BJ (cell line): ENCODE results near the gene MRPL54. TPM values are rescaled to one million over a fixed set of nuclear protein-coding genes. Genes with fewer than 3 reads are reported as not detected.

Experiments
- CTCF ChIA-PET: fragments of 350-600 bp; formaldehyde crosslinking; extraction: SDS; loops from one replicate; lab custom pipeline; 2021; ENCODE audit warnings: antibody characterized with exemption, inconsistent platforms; lab: Yijun Ruan, JAX
- POLR2A ChIA-PET: fragments of 300-600 bp; sonication (Branson Sonifier 250); formaldehyde crosslinking; extraction: SDS; loops from one replicate; lab custom pipeline; 2021; ENCODE audit warnings: antibody characterized with exemption; lab: Charles Lee
- DNase-seq: peaks from one replicate; pipeline ENCODE4 v3.0.0-alpha.2; 2011; ENCODE audit warnings: low read depth
- H3K27me3 ChIP-seq: 2 replicates; pipeline ENCODE4 v1.6.0; 2011; ENCODE audit warnings: low read length; ENCODE audit not compliant: control insufficient read depth, insufficient read depth
- H3K36me3 ChIP-seq: 2 replicates; pipeline ENCODE4 v1.5.1; 2011; ENCODE audit warnings: low read length; ENCODE audit not compliant: control insufficient read depth, insufficient read depth
- H3K4me3 ChIP-seq: 2 replicates; pipeline ENCODE4 v1.5.1; 2011; ENCODE audit warnings: low read depth, mild to moderate bottlenecking, control low read depth, low read length
- polyA plus RNA-seq: library from polyadenylated mRNA; depleted of rRNA; stranded (reverse); fragments of >200 nt; gene quantifications from 2 replicates; pipeline ENCODE4 v1.2.3, GENCODE V29; 2011
- TF ChIP-seq, protein P1 (sequence below): IDR thresholded peaks from 2 replicates; pipeline ENCODE4 v1.5.1; 2011; ENCODE audit warnings: low read depth, mild to moderate bottlenecking, control low read depth, inconsistent platforms, low read length, moderate library complexity; ENCODE audit not compliant: insufficient read depth

MRPL54 gene
- polyA plus RNA-seq, 1 experiment = 77.7 TPM

- no peak for DNase-seq
- Histone ChIP-seq H3K36me3 (no peaks in the 10 kb centered on the region), H3K4me3 (no peak overlapping the region), H3K27me3 (peaks cover 19% of the 10 kb centered on the region)
- ChIA-PET POLR2A (no interaction called here), CTCF (no interaction called here)
- TF ChIP-seq, protein P1, sequence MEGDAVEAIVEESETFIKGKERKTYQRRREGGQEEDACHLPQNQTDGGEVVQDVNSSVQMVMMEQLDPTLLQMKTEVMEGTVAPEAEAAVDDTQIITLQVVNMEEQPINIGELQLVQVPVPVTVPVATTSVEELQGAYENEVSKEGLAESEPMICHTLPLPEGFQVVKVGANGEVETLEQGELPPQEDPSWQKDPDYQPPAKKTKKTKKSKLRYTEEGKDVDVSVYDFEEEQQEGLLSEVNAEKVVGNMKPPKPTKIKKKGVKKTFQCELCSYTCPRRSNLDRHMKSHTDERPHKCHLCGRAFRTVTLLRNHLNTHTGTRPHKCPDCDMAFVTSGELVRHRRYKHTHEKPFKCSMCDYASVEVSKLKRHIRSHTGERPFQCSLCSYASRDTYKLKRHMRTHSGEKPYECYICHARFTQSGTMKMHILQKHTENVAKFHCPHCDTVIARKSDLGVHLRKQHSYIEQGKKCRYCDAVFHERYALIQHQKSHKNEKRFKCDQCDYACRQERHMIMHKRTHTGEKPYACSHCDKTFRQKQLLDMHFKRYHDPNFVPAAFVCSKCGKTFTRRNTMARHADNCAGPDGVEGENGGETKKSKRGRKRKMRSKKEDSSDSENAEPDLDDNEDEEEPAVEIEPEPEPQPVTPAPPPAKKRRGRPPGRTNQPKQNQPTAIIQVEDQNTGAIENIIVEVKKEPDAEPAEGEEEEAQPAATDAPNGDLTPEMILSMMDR = no peak
These were observed 37.4 kb upstream of the MRPL54 start for GRCh38 chr19:3725121-3725520.

- no peaks in the 10 kb centered on the region for H3K36me3 ChIP-seq
- DNase-seq = no peak
- H3K4me3 ChIP-seq = no peak overlapping the region
- POLR2A ChIA-PET = interaction anchor here (0.6 kb wide), 1 partner anchor 9 kb away, joined by 9 read pairs; no protein-coding TSS in a partner anchor
- TF ChIP-seq, protein P1 = no peak
- CTCF ChIA-PET = no interaction called here
- peaks cover 19% of the 10 kb centered on the region for H3K27me3 ChIP-seq
These were observed 36.7 kb upstream of the MRPL54 start for GRCh38 chr19:3725640-3726310.

- no peak overlapping the region for H3K4me3 ChIP-seq
- DNase-seq = no peak
- no peaks in the 10 kb centered on the region for H3K36me3 ChIP-seq
- POLR2A ChIA-PET = no interaction called here
- H3K27me3 ChIP-seq = 0 out of 2 replicates have a peak, but pooled peaks cover 2% of the 10 kb centered on the region
- CTCF ChIA-PET = interaction anchor here (1.4 kb wide), 1 partner anchor 10 kb away, joined by 4 read pairs; no protein-coding TSS in a partner anchor
- TF ChIP-seq, protein P1 = no peak
These were observed 32.0 kb upstream of the MRPL54 start for GRCh38 chr19:3730457-3730958.

- ChIA-PET POLR2A (no interaction called here), CTCF (interaction anchor here (0.6 to 1.8 kb wide), 2 partner anchors 13 to 403 kb away, joined by 3 to 12 read pairs; no protein-coding TSS in a partner anchor)
- DNase-seq = no peak
- TF ChIP-seq, protein P1 = no peak
- Histone ChIP-seq H3K36me3 (no peaks in the 10 kb centered on the region), H3K4me3 (no peak overlapping the region), H3K27me3 (no peaks in the 10 kb centered on the region)
These were observed 30.4 kb upstream of the MRPL54 start for GRCh38 chr19:3732108-3732507.

- POLR2A ChIA-PET = no interaction called here
- TF ChIP-seq, protein P1 = no peak
- no peaks in the 10 kb centered on the region for H3K27me3 ChIP-seq
- CTCF ChIA-PET = interaction anchor here (1.1 to 1.4 kb wide), 2 partner anchors 15 to 34 kb away, joined by 3 read pairs; partner anchors contain the start of gene PIP5K1C
- H3K36me3 ChIP-seq = no peaks in the 10 kb centered on the region
- no peak overlapping the region for H3K4me3 ChIP-seq
- DNase-seq = no peak
These were observed 28.8 kb upstream of the MRPL54 start for GRCh38 chr19:3733549-3734309.
